GM19324 (cell line): ENCODE results near the gene PTPDC1.
"Not testable (repeated sequence)": the region's sequence is repeated elsewhere in the genome, so short reads cannot be mapped to it uniquely, and the experiment has no call there.

ENCODE experiments used
- ATAC-seq: cut with Tn5 transposase; IDR thresholded peaks from one replicate; pipeline ENCODE4 v1.9.1; 2021; ENCODE audit warnings: mild to moderate bottlenecking, moderate library complexity; ENCODE audit not compliant: unreplicated experiment, low FRiP score

The PTPDC1 gene

DNA sequence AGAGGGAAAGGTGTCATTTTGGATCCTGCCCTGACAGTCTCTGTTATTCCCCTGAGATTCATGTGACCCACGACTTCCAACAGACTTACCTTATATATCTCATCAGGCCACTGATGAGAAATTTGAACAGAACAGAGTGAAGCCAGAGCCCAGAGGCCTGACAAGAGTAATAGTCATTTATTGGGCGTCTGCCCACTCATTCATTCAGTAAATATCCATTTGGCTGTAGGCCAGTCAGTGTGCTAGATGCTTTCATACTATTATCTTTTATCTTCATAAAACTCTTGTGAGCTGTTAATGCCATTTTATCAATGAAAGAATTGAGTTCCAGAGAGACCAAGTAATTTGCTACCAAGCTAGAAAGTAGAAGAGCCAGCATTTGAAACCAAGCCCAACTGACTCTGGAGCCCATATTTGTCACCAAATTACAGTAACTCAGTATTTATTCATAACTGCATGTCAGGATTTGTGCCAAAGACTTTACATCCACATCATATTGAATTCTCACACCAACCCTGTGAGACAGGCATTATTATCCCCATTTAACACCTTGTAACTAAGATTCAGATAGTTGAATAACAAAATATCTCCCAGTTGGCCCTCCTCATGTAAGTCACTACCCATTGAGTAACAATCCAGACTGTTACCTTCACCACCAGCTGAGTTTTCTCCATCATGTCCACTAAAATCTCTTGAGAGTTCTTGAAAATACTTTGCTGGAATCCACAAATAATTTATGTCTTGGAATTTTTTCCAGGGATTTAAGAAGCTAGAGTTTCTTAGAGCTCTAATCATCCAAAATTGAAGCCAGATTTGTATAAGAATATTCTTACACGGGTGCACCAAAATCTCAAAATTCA, 2.5 kb downstream of the PTPDC1 start:
- ATAC-seq: no peak

DNA sequence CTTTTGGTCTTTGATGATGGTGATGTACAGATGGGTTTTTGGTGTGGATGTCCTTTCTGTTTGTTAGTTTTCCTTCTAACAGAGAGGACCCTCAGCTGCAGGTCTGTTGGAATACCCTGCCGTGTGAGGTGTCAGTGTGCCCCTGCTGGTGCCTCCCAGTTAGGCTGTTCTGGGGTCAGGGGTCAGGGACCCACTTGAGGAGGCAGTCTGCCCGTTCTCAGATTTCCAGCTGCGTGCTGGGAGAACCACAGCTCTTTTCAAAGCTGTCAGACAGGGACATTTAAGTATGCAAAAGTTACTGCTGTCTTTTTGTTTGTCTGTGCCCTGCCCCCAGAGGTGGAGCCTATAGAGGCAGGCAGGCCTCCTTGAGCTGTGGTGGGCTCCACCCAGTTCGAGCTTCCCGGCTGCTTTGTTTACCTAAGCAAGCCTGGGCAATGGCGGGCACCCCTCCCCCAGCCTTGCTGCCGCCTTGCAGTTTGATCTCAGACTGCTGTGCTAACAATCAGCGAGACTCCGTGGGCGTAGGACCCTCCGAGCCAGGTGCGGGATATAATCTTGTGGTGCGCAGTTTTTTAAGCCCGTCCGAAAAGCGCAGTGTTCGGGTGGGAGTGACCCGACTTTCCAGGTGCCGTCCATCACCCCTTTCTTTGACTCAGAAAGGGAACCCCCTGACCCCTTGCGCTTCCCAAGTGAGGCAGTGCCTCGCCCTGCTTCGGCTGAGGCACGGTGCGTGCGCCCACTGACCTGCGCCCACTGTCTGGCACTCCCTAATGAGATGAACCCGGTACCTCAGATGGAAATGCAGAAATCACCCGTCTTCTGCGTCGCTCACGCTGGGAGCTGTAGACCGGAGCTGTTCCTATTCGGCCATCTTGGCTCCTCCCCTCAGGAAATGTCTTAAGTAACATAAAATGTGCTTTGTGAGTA, 10.2 kb downstream of the PTPDC1 start:
- not testable (repeated sequence) for ATAC-seq

DNA sequence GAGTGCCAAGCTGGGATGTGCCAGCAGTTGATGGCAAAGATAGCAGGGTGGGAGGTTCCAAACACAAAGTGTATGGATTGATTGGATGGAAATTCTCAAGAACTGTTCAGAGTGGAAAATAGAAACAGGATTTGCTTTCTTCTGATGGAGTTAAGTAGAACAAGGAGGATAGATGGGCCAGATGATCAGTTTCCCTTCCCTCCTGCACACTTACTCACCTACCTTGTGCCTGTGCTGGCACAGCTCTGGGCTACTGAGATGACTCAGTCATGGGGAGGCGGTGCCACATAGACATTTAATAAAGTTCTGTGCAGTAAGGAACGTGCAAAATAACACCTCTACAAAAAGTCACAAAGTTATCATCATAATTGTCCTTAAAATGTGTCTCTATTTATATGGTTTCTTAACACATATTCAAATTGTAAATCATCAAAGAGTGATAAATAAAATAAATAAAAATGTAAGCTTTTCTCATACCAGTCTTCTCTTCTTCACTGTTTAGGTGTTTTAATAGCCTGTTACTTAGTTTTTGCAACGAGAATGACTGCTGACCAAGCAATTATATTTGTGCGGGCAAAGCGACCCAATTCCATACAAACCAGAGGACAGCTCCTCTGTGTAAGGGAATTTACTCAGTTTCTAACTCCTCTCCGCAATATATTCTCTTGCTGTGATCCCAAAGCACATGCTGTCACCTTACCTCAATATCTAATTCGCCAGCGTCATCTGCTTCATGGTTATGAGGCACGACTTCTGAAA, 12.7 kb downstream of the PTPDC1 start:
- no peak for ATAC-seq

DNA sequence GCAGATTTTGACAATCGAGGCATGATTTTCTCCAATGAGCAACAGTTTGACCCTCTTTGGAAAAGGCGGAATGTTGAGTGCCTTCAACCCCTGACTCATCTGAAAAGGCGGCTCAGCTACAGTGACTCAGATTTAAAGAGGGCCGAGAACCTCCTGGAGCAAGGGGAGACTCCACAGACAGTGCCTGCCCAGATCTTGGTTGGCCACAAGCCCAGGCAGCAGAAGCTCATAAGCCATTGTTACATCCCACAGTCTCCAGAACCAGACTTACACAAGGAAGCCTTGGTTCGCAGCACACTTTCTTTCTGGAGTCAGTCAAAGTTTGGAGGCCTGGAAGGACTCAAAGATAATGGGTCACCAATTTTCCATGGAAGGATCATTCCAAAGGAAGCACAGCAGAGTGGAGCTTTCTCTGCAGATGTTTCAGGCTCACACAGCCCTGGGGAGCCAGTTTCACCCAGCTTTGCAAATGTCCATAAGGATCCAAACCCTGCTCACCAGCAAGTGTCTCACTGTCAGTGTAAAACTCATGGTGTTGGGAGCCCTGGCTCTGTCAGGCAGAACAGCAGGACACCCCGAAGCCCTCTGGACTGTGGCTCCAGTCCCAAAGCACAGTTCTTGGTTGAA, 13.6 kb downstream of the PTPDC1 start:
- ATAC-seq: no peak

DNA sequence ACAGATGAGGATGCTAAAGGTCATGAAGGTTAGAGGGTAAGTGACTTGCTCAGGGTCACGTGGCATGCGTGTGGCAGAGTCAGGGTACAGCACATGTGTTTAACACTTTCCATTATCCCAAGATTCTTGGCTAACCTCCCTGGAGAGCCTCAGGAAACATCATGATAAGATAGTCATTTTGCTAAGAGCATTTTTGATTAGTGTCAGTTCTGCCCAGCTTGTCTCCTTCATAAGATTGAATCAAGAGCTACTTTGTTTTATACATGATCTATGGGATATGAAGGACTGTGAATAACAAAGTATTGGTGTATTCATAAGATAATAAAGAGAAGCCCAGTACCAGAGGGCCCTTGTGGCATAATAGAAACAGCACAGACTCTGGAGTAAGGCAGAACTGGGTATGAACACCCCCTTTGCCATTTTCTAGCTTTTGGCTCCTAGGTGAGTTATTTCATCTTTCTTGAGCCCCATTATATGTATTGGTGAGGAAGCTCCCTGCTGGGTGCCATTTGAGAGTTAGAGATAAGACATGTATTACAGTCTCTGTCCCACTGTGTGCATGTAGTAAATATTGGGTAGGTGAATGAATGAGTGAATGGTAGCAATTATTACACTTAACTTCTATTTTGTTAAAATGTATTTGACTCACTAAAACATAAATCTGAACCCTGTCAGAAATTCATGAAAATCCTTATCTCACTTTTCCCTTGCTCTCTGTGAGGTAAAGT, 16.1 kb downstream of the PTPDC1 start:
- ATAC-seq: no peak

DNA sequence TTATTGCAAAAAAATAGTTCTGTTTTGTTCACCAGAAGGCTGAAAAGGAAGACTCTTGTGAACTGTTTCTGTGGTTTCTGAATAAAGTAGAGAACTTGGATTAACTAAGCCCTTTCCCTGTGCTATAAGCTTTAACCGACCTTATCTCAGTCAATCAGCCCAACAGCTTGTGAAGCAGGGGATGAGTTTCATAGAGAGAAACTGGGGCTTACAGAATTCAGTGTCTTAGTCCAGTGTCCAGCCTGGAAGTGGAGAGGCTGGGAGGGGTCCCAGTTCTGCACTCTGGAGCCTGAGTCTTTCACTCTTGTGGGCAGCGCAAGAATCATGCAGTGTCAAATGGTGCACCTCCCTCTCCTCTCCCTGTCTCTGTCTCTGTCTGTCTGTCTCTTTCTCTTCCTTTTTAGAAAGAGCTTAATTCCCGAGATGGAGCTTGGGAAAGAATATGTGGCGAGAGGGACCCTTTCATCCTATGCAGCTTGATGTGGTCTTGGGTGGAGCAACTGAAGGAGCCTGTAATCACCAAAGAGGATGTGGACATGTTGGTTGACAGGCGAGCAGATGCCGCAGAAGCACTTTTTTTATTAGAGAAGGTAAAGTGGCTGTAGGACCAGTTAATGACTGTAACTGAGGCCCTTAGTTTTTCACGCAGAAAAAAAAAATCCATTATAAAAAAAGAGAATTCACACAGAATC, 17.0 kb downstream of the PTPDC1 start:
- ATAC-seq: no peak

DNA sequence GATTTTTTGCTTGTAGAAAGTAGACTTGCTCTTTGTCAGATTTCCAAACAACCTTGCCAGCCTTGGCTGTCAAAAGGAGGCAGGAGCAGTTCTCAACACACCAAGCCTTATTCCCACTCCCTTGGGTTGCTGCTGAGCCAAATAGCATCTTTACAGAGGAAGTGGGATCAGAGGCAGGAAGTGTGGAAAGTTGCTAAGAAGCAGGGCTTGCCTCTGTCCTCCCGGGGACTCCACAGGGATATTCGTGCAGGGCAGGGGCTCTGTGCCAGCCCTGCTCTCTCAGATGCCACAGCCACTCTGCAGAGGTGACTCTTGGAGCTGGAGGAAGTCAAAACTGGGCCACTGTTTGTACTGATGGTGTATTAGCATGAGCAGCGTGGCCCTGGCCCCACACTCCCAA, 24.3 kb downstream of the PTPDC1 start:
- no peak for ATAC-seq

DNA sequence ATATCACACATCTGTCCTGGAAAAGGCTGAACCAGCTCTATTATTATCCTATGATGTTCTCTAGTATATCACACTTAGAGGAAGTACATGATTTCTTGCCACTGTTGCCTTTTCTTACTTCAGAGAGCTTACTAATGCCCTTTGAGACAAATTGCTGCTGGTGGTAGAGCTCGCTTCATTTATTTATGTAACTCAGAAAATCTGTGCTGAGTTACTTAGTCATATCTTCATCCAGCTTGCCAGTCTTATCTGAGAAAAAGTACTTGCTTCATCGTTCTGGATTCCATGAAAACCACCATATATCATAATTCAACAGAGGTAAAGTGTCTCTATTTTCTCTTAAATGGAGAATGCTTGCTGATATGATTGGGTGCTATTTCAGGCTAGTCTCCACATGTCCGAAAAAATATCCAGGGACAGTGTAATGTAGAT, 26.6 kb downstream of the PTPDC1 start:
- no peak for ATAC-seq

DNA sequence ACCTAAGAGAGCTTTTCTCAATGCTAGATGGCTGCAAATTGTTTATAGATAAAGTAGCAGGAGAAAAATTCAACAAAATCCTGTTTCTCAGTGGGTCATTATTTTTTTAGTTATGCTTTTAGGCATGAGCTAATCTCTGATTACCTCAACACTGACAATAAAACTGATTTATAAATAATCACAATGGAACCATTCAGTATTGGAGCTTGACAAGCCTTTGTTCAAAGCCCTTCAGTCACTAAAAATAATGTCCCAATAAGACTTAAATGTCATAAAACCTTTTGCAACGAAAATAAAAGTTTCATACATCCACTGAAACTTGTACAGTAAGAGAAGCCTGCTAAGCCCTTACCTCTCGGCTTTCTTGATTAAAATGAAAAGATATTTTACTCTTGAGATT, 27.2 kb downstream of the PTPDC1 start:
- ATAC-seq: no peak

DNA sequence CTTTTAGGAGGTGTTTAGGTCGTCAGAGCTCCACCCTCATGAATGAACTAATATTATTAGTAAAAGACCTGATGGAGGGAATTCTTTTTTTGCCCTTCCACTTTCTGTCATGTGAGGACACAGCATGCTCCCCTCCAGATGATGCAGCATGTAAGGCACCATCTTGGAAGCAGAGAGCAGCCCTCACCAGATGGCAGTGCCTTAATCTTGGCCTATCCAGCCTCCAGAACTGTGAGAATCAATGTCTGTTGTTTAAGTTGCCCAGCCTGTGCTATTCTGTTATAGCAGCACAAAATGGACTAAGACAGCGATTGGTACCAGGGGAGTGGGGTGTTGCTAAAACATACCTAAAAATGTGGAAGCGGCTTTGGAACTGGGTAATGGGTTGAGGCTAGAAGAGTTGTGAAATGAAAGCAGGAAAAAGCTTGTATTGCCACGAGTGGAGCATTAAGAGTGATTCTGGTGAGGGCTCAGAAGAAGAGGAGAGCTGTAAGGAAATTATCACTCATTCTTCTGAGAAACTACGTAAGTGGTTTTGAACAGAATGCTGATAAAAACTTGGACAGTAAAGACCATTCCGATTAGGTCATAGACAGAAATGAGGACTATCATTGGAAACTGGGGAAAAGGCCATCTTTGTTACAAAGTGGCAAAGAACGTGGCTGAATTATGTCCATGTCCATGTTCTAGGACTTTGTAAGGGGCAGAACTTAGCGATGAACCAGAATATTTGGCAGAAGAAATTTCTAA, 28.6 kb downstream of the PTPDC1 start:
- ATAC-seq: no peak

DNA sequence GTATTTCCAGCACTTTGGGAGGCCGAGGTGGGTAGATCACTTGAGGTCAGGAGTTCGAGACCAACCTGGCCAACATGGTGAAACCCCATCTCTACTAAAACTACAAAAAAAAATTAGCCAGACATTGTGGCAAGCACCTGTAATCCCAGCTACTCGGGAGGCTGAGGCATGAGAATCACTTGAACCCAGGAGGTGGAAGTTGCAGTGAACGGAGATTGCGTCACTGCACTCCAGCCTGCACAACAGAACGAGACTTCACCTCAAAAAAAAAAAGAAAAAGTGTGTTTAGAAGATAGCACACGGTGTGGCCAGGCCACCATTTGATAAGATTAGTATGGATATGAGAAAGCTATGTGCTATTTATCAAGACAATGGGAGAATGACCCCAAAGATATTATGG, 35.8 kb downstream of the PTPDC1 start:
- not testable (repeated sequence) for ATAC-seq

DNA sequence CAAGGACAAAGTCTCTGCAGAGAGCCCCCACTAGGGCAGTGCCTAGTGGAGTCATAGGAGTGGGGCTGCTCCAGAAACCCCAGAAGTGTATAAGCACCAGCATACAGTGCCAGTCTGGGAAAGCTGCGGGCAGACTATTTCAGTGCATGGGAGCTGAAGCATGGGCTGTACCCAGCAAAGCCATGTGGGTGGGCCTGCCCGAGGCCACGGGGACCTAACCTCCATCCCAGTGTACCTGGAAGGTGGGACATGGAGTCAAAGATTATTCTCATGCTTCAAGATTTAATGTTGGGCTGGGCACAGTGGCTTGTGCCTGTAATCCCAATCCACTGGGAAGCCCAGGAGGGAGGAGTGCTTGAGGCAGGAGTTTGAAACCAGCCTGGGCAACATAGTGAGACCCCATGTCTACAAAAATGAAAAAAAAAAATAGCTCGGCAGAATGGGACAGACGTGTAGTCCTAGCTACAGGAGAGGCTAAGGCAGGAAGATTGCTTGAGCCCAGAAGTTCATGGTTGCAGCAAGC, 36.7 kb downstream of the PTPDC1 start:
- no peak for ATAC-seq

DNA sequence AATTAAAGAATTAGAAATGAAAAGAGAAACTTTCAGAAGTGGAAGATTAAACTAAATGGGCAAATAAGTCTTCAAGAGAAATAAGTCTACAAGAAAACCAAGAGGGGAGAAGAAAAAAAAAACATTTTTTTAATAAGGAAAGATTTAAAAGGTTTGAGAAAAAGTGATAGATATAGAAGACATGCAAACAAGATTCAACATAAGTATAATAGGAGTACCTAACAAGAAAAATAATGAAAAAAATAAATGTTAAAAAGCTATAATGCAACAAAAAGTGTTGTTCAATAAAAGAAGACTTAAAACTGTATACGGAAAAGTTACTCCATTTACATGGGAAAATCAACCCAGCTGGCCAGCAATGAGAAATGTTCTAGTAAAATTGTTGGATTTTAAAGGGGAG, 42.6 kb downstream of the PTPDC1 start:
- no peak for ATAC-seq

DNA sequence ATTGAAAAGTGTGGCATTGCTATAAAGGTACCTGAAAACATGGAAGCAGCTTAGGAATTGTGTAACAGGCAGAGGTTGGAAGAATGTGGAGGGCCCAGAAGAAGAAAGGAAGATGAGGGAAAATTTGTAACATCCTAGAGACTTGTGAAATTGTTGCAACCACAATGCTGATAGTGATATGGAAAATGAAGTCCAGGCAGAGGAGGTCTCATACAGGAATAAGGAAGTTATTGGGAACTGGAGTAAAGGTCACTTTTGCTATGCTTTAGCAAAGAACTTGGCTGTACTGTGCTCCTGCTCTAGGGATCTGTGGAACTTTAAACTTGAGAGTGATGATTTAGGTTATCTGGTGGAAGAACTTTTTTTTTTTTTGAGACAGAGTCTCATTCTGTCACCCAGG, 43.5 kb downstream of the PTPDC1 start:
- ATAC-seq: no peak

DNA sequence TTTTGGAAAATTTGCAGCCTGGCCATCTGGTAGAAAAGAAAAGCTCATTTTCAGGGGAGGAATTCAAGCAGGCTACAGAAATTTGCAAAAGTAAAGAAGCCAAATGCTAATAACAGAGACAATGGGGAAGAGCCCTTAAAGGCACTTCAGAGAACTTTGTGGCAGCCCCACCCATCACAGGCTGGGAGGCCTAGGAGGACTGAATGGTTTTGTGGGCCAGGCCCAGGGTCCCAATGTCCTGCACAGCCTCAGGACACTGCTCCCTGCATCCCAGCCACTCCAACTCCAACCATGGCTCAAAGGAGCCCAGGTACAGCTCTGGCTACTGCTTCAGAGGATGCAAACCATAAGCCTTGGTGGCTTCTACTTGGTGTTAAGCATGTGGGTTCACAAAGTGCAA, 44.3 kb downstream of the PTPDC1 start:
- no peak for ATAC-seq

DNA sequence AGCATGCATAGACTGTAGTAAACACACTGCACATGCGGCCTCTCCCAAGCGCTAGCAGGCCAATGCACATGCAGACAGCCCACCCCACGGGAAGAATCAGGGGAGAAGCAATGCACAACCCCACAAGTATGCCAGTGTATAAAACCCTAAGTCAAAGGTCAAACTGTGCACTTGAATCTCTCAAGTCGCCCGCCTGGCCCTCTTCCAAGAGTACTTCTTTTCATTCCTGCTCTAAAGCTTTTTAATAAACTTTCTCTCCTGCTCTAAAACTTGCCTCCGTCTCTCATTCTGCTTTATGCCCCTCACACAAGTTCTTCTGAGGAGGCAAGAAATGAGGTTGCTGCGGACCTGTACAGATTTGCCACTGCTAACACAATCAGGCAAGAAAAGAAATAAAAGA, 50.4 kb downstream of the PTPDC1 start:
- no peak for ATAC-seq

DNA sequence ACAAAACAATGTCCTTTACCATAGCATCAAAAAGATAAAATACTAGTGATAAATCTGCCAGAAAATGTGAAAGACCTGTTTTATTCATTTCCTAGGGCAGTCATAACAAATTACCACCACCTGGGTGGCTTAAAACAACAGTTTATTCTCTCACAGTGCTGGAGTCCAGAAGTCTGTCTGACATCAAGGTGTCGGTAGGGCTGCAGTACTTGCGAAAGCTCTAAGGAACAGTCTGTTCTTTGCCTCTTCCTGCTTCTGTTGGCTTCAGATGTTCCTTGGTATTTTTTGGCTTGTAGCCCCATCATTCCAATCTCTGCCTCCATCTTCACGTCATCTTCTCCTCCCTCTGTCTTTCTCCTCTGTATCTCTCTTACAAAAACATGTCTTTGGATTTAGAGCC, 51.0 kb downstream of the PTPDC1 start:
- ATAC-seq: no peak
